ENCODE measurements around the gene LRRC18. TPM values are rescaled to one million over a fixed set of nuclear protein-coding genes. Genes with fewer than 3 reads are reported as not detected.

LRRC18 gene
- total and polyA plus RNA-seq, 9 of the 15 experiments (the other 6 are each of a cell fraction or from before 2014, with no cell fraction given) = not detected

GRCh38 chr10:48976196-48976595, 36.6 kb upstream of the LRRC18 start (continued):
- TF ChIP-seq ZBTB12 (CRISPR knock-in tag; IDR thresholded peaks at IDR 0.05) (no peak), REST (IDR thresholded peaks at IDR 0.05; ENCODE audit: borderline replicate concordance) (peak; percentile 44; the same call in 1 of the 2 replicates), REST (CRISPR knock-in tag; IDR thresholded peaks at IDR 0.05; ENCODE audit: low read depth) (no peak), ELF4 (CRISPR knock-in tag; IDR thresholded peaks at IDR 0.05) (no peak), CSDE1 (IDR thresholded peaks at IDR 0.05) (no peak), CTCF (IDR thresholded peaks at IDR 0.05 in 2 of 3, conservative IDR thresholded peaks at IDR 0.05 in 1 of 3; ENCODE audit: insufficient read depth in 2 of 3, low read depth in 1 of 3, low read length in 3 of 3) (peak; percentile 45 to 65 (median 53); a peak in 4 of 6 replicates), CEBPG (CRISPR knock-in tag; IDR thresholded peaks at IDR 0.05) (no peak), CEBPG (tag; conservative IDR thresholded peaks at IDR 0.05 in 1 of 2, IDR thresholded peaks at IDR 0.05 in 1 of 2) (0 out of 4 replicates have a peak, but pooled peaks of 1 of the 2 experiments have one; percentile 21), TRIM25 (IDR thresholded peaks at IDR 0.05; ENCODE audit: borderline replicate concordance) (no peak), SIN3B (IDR thresholded peaks at IDR 0.05; ENCODE audit: low read depth) (no peak), RAD21 (CRISPR knock-in tag; conservative IDR thresholded peaks at IDR 0.05 in 1 of 2, IDR thresholded peaks at IDR 0.05 in 1 of 2) (peak; percentile 59 to 72), FIP1L1 (IDR thresholded peaks at IDR 0.05; ENCODE audit: low read depth, low read length, poor library complexity, severe bottlenecking) (no peak), NCOA1 (IDR thresholded peaks at IDR 0.05; ENCODE audit: low read depth) (no peak), ZNF766 (CRISPR knock-in tag; conservative IDR thresholded peaks at IDR 0.05) (no peak)

All from K562 (cell line).